Measurements from ENCODE around the gene FAM3C.

DNA sequence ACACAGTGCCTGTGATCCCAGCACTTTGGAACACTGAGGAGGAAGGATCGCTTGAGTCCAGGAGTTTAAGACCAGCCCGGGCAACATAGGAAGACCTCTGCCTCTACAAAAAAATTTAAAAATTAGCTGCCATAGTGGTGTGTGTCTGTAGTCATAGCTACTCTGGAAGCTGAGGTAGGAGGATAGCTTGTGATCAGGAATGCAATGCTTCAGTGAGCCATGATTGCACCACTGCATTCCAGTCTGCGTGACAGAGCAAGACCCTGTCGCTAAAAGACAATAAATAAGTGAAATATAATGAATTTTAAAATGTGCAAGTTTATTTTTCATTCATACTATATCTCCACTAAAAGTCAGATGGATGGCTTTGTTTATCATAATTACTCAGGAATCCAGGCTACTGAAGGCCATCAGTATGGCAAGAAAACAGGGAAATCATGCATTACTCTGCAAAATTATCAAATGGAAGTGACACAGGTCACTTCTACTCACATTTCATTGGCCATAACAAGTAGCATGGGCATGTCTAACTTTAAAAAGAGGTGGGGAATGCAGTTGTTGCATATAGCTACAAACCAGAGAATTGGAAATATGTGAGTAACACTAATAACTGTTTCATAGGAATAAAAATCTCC lies 32.9 kb upstream of the FAM3C start:
- TF ChIP-seq, protein P1, sequence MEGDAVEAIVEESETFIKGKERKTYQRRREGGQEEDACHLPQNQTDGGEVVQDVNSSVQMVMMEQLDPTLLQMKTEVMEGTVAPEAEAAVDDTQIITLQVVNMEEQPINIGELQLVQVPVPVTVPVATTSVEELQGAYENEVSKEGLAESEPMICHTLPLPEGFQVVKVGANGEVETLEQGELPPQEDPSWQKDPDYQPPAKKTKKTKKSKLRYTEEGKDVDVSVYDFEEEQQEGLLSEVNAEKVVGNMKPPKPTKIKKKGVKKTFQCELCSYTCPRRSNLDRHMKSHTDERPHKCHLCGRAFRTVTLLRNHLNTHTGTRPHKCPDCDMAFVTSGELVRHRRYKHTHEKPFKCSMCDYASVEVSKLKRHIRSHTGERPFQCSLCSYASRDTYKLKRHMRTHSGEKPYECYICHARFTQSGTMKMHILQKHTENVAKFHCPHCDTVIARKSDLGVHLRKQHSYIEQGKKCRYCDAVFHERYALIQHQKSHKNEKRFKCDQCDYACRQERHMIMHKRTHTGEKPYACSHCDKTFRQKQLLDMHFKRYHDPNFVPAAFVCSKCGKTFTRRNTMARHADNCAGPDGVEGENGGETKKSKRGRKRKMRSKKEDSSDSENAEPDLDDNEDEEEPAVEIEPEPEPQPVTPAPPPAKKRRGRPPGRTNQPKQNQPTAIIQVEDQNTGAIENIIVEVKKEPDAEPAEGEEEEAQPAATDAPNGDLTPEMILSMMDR (IDR thresholded peaks at IDR 0.05; ENCODE audit: insufficient read depth, low read length), result no peak
- TF ChIP-seq POLR2AphosphoS5 (IDR thresholded peaks at IDR 0.05; ENCODE audit: low read depth), result no peak
